GM18502 (cell line): ENCODE data around the gene EPB41L5.
"Not testable (repeated sequence)": the region's sequence is repeated elsewhere in the genome, so short reads cannot be mapped to it uniquely, and the experiment has no call there.

ENCODE experiments used
- ATAC-seq: cut with Tn5 transposase; IDR thresholded peaks from one replicate; pipeline ENCODE4 v1.9.1; 2021; ENCODE audit warnings: mild to moderate bottlenecking; ENCODE audit not compliant: unreplicated experiment, poor library complexity

EPB41L5 gene

GRCh38 chr2:120028795-120029194, 15.9 kb downstream of the EPB41L5 start:
- no peak for ATAC-seq

- no peak for ATAC-seq
Measured at GRCh38 chr2:120029672-120030640, 17.1 kb downstream of the EPB41L5 start.

GRCh38 chr2:120032297-120032696, 19.4 kb downstream of the EPB41L5 start:
- ATAC-seq, result no peak

GRCh38 chr2:120034027-120034426, 21.1 kb downstream of the EPB41L5 start:
- ATAC-seq, result no peak

- ATAC-seq, result no peak
Measured at GRCh38 chr2:120034621-120035020, 21.7 kb downstream of the EPB41L5 start.

- no peak for ATAC-seq
Measured at GRCh38 chr2:120036145-120036544, 23.3 kb downstream of the EPB41L5 start.

- ATAC-seq, result no peak
Measured at GRCh38 chr2:120037995-120038541, 25.2 kb downstream of the EPB41L5 start.

- ATAC-seq, result no peak
Measured at GRCh38 chr2:120042359-120042758, 29.5 kb downstream of the EPB41L5 start.

- ATAC-seq, result no peak
Measured at GRCh38 chr2:120044336-120044735, 31.5 kb downstream of the EPB41L5 start.

GRCh38 chr2:120045775-120046174, 32.9 kb downstream of the EPB41L5 start:
- not testable (repeated sequence) for ATAC-seq

GRCh38 chr2:120046252-120046651, 33.4 kb downstream of the EPB41L5 start:
- ATAC-seq, result not testable (repeated sequence)

- no peak for ATAC-seq
Measured at GRCh38 chr2:120052597-120052996, 39.7 kb downstream of the EPB41L5 start.

GRCh38 chr2:120053891-120054290, 41.0 kb downstream of the EPB41L5 start:
- no peak for ATAC-seq

GRCh38 chr2:120059483-120059882, 46.6 kb downstream of the EPB41L5 start:
- ATAC-seq, result no peak

GRCh38 chr2:120060088-120060623, 47.3 kb downstream of the EPB41L5 start:
- ATAC-seq, result no peak

GRCh38 chr2:120064664-120065063, 51.8 kb downstream of the EPB41L5 start:
- no peak for ATAC-seq

- no peak for ATAC-seq
Measured at GRCh38 chr2:120066800-120067547, 54.1 kb downstream of the EPB41L5 start.

- ATAC-seq, result not testable (repeated sequence)
Measured at GRCh38 chr2:120068040-120068658, 55.3 kb downstream of the EPB41L5 start.

GRCh38 chr2:120075545-120075944, 62.7 kb downstream of the EPB41L5 start:
- no peak for ATAC-seq

GRCh38 chr2:120077896-120078295, 65.0 kb downstream of the EPB41L5 start:
- ATAC-seq, result no peak
